GM21737 (cell line): Measurements from ENCODE around the gene MTMR12.
A peak's percentile ranks its signal among the peaks of the same experiment; 100 is the strongest.

Experiments used
- ATAC-seq: cut with Tn5 transposase; IDR thresholded peaks from one replicate; pipeline ENCODE4 v1.9.1; 2021; ENCODE audit warnings: mild to moderate bottlenecking, moderate library complexity; ENCODE audit not compliant: unreplicated experiment

Gene MTMR12

DNA sequence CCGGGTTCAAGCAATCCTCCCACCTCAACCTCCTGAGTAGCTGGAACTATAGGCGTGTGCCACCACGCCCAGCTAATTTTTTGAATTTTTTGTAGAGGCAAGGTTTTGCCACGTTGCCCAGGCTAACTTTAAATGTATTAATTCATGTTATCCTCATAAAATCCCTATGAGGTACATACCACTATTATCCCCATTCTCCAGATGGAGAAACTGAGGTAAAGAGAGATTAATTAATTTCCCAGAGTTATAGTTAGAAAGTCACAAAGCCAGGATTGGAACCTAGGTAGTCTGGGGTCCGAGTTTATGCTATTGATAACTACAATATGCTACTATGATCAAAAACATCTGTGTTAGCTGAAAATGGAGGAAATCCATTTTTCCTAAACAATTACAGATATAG is 106.7 kb downstream of the MTMR12 start:
- ATAC-seq, result no peak

DNA sequence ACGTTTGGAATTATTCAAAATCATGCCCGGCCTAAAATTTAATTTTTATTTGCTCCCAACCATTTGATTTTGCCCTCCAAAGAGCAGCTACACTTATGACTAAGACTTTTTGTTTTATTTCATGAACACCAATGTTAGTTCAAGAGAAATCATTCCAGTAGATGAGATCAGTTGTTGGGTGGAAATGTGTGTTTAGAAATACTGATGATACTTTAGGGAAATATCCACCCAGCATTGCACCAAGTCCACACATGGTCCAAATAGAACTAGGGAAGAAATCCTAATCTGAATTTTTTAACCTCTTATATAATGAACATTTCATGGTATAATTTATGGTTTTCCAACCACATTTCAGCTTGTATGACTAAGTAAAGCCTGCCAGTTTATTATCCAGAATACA is 110.3 kb downstream of the MTMR12 start:
- ATAC-seq, result no peak

DNA sequence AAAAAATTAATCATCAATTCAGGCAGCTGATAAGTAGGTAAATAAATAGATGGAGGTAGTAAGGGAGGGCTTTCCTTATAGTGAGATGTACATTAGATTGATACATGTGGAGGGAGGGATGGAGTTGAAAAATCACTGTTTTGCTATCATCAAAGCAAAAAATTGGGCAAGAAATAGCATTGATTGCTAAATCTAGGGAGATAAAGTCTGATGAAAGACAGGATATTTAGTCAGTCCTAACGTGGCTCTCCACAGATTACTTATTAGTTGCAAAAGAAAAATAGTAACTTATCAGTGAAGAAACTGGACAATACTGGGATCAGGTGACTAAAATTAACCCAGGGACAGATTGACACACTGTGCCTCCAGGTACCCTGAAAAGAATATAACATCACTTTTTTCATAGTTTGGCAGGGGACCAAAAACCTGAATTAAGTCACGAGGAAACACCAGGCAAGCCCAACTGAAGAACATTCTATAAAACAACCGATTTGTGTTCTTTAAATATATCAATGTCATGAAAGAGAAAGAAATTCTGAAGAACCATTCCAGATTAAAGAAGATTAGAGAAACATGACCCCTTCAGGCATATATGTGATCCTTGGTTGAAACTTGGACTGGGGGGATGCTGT is 111.5 kb downstream of the MTMR12 start:
- ATAC-seq, result no peak

DNA sequence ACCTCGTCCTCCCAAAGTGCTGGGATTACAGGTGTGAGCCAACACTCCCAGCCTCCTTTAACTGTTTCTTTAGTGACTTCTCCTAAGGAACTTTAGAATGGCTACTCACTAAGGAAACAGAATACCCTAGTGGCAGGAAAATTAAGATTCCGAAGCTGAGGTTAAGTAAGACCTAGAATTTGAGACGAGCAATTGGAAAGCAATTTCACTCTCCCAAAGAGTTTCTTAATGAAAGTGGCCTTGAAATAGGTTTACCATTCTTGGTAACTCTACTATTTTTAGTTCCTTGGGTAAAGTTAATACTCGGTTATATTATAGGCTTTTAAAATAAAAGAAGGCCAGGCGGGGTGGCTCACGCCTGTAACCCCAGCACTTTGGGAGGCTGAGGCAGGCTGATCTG is 115.7 kb downstream of the MTMR12 start:
- no peak for ATAC-seq

DNA sequence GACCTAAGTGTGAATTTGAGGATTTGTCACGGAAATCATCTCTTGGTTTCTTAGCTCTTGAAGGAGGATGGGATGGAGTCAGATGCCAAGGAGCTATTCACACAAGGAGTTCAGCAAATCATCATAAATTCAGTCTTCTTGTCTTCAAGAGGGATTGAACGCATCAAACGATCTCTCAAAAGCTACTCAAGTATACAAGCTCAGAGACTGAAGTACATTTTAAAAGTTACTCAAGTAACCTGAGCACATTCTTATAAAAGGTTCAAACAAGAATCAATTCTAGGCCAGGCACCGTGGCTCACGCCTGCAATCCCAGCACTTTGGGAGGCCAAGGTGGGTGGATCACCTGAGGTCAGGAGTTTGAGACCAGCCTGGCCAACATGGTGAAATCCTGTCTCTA is 117.5 kb downstream of the MTMR12 start:
- ATAC-seq, result no peak

DNA sequence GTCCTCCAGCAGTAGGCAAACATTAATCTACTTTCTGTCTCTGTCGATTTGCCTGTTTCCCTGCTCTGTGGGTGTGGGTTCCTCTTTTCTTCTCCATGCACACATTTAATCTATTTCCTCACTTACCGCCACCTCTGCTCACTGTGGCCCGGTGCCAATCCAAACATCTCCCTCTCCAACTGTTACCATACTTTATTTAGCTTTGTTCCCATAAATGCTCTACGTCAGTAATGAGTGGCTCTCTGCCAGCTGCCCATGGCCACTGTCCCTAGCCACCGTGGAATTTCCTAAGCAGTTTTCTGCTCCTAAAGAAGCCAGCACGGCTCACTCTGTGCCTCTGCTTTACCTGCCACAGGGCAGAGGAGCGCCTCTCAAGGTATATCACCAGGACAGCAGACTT is 119.1 kb downstream of the MTMR12 start:
- peak; percentile 74 for ATAC-seq

DNA sequence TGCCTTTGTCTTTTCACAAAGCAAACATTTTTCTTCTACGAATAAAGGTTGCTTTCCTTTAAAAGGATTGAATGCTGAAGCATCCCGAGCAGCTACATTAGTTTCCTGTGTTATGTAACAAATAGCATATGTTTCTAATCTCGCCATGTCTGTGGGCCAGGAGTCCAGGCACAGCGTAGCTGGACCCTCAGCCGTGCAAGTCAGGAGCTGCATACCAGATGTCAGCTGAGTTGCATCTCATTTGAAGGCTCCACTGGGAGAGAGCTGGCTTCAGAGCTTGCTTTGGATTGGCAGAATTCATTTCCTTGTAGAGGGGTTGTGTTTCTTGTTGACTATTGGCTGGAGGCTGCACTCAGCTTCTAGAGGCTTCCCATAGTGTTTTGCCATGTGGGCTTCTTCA is 122.6 kb downstream of the MTMR12 start:
- ATAC-seq, result no peak

DNA sequence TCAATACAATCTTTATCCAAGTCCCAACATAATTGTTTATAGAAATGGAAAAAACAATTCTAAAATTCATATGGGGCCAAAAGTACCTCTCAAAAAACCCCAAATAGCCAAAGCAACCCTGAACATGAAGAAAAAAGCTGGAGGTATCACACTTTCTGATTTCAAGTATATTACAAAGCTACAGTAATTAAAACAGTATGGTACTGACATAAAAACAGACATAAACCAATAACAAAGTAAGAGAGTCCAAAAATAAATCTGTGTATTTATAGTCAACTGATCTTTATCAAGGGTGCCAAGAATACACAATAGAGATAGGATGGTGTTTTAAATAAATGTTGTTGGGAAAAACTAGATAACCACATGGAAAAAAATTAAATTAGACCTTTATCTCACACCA is 125.1 kb downstream of the MTMR12 start:
- no peak for ATAC-seq

DNA sequence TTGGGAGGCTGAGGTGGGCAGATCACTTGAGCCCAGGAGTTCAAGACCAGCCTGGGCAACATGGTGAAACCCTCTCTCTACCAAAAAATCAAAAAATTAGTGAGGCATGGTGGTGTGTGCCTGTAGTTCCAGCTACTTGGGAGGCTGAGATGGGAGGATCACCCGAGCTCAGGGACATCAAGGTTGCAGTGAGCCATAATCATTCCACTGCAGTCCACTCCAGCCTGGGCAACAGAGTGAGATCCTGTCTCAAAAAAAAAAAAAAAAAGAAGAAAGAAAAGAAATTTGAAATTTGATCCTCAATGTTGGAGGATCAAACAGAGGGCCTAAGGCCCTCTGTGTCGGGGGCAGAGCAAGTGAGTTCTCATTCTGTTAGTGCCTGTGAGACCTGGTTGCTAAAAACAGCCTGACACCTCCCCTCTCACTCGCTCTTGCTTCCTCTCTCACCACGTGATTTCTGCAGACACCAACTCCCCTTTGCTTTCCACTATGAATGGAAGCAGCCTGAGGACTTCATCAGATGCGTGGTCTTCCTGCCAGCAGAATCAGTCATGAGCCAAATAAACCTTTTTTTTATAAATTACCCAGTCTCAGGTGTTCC is 130.2 kb downstream of the MTMR12 start:
- no peak for ATAC-seq
